Spleen (tissue), 11 donors: ENCODE results near the gene OXNAD1. TPM values are rescaled to one million over a fixed set of nuclear protein-coding genes. Genes with fewer than 3 reads are reported as not detected.

Experiments used
- DNase-seq: peaks from one replicate; pipeline ENCODE4 v3.0.0-alpha.2; 2020
- H3K27ac ChIP-seq, 8 donors: fragments of 200-600 bp; sonication (generic) in 7 of 8; 1 replicate in 4 of 8; 2 replicates in 4 of 8; pipeline versions ENCODE4 v1.5.0 to v1.8.0; 2016 to 2021; ENCODE audit warnings: inconsistent platforms in 4 of 8, mild to moderate bottlenecking in 4 of 8, moderate library complexity in 1 of 8
- H3K27me3 ChIP-seq, 7 donors: fragments of 200-600 bp; sonication (generic) in 6 of 7; replicated peaks in 1 of 7; 1 replicate in 4 of 7; 2 replicates in 3 of 7; pipeline versions ENCODE4 v1.5.0 to v1.8.0; 2016 to 2021; ENCODE audit warnings: inconsistent platforms in 3 of 7, mild to moderate bottlenecking in 1 of 7
- H3K36me3 ChIP-seq, 6 donors: fragments of 200-600 bp; sonication (generic) in 5 of 6; 1 replicate in 4 of 6; 2 replicates in 2 of 6; pipeline versions ENCODE4 v1.5.0 to v1.8.0; 2016 to 2021; ENCODE audit warnings: inconsistent platforms in 2 of 6
- H3K4me1 ChIP-seq, 6 donors: fragments of 200-600 bp; sonication (generic) in 5 of 6; 1 replicate in 3 of 6; 2 replicates in 3 of 6; pipeline versions ENCODE4 v1.5.0 to v1.8.0; 2016 to 2021; ENCODE audit warnings: inconsistent platforms in 3 of 6
- H3K4me3 ChIP-seq, 8 donors: fragments of 200-600 bp; sonication (generic) in 7 of 8; 1 replicate in 4 of 8; 2 replicates in 4 of 8; pipeline versions ENCODE4 v1.5.0 to v1.8.0; 2016 to 2021; ENCODE audit warnings: inconsistent platforms in 4 of 8, mild to moderate bottlenecking in 4 of 8, moderate library complexity in 2 of 8
- H3K9me3 ChIP-seq, 8 donors: fragments of 200-600 bp; sonication (generic) in 7 of 8; 1 replicate in 4 of 8; 2 replicates in 4 of 8; pipeline versions ENCODE4 v1.5.0 to v1.8.0; 2016 to 2021; ENCODE audit warnings: inconsistent platforms in 4 of 8
- CTCF ChIP-seq, 11 experiments: fragments of 200-600 bp in 7 of 11; fragments of 450-650 bp in 4 of 11; sonication (generic) in 4 of 11; IDR thresholded peaks in 8 of 11; conservative IDR thresholded peaks in 3 of 11; 1 replicate in 7 of 11; 2 replicates in 4 of 11; pipeline versions ENCODE4 v1.4.0 to v1.8.0; 2016 to 2021; ENCODE audit warnings: antibody characterized with exemption in 11 of 11, inconsistent platforms in 4 of 11, mild to moderate bottlenecking in 1 of 11
- POLR2A ChIP-seq, 3 donors: fragments of 450-650 bp; IDR thresholded peaks; one replicate each; pipeline ENCODE4 v1.5.1; 2017; ENCODE audit warnings: antibody characterized with exemption in 3 of 3, mild to moderate bottlenecking in 1 of 3
- POLR2AphosphoS5 ChIP-seq, 3 donors: sonication (generic); formaldehyde crosslinking; IDR thresholded peaks; one replicate each; pipeline ENCODE4 v1.5.1; 2017; ENCODE audit warnings: antibody characterized with exemption in 3 of 3
- WGBS, 5 donors: extraction: QIAGEN DNeasy Blood & Tissue Kit in 3 of 5; methylation state at CpG; one replicate each; pipeline versions ENCODE4 v1.1.5 to v1.1.7; 2013 to 2018; 5-methylcytosine and 5-hydroxymethylcytosine counted together
- intact Hi-C: fragments of 100-400 bp; cut with DNase I; formaldehyde crosslinking; loops from one replicate; pipeline ENCODE4 v1.15.0; 2023; ENCODE audit warnings: low total_unique reads
- polyA plus RNA-seq, 3 donors: library from polyadenylated mRNA; stranded (reverse); fragments of 200-250 nt; gene quantifications; one replicate each; pipeline ENCODE4 v1.2.1, GENCODE V29; 2013
- total RNA-seq, 7 donors: library from RNA; depleted of rRNA in 3 of 7; stranded (reverse); fragments of >200 nt in 3 of 7; fragmentation: NEBNext Ultra II Directional in 4 of 7; extraction: Animal tissue kit (Norgen Biotek cat#: 25700) in 4 of 7; gene quantifications; one replicate each; pipeline versions ENCODE4 v1.1.0 to v1.2.1, GENCODE V29; 2016 to 2021
- donor health status: healthy with polysubstance abuse.
- donor health status: DM: no; HTN: no; CAD: no; lungs with moderate emphysema.
- donor health status: DM: no; HTN: no; CAD: no.
- donor health status: Bipolar disorder and iron deficiency.
- donor health status: healthy.
- donor health status: DM: no; HTN: no; CAD: no.
- donor health status: DM: yes; HTN: yes; CAD: no.

Gene OXNAD1
- total and polyA plus RNA-seq, 10 donors, result 4.2 to 30.6 (median 20.1) TPM

GRCh38 chr3:16257309-16257708 is 7.7 kb upstream of the OXNAD1 start:
- Histone ChIP-seq H3K9me3 (no peaks in the 10 kb centered on the region), H3K36me3 (peaks cover 0 to 51% (median 21%) of the 10 kb centered on the region in 6 donors), H3K4me3 (no peak overlapping the region), H3K4me1 (peaks cover 0 to 18% (median 9%) of the 10 kb centered on the region in 6 donors), H3K27ac (no peak overlapping the region), H3K27me3 (no peaks in the 10 kb centered on the region)
- intact Hi-C loops, result no loop called here
- no peak for DNase-seq
- 68 to 84% (median 73%) methylated on average over 2 of the region's 2 CpGs for WGBS, 5 donors
- TF ChIP-seq CTCF (IDR thresholded peaks at IDR 0.05 in 8 of 11, conservative IDR thresholded peaks at IDR 0.05 in 3 of 11) (no peak), POLR2A (IDR thresholded peaks at IDR 0.05) (no peak), POLR2AphosphoS5 (IDR thresholded peaks at IDR 0.05) (no peak)

GRCh38 chr3:16258177-16258576 is 6.8 kb upstream of the OXNAD1 start:
- H3K36me3 ChIP-seq, result peaks cover 0 to 53% (median 21%) of the 10 kb centered on the region in 6 donors
- peaks cover 3 to 27% (median 17%) of the 10 kb centered on the region in 6 donors for H3K4me1 ChIP-seq
- WGBS, 5 donors, result 77 to 88% (median 81%) methylated on average over 5 of the region's 5 CpGs
- H3K9me3 ChIP-seq, result no peaks in the 10 kb centered on the region
- H3K4me3 ChIP-seq, result no peak overlapping the region
- H3K27me3 ChIP-seq, result no peaks in the 10 kb centered on the region
- DNase-seq, result no peak
- TF ChIP-seq POLR2AphosphoS5 (IDR thresholded peaks at IDR 0.05), result no peak
- no peak overlapping the region for H3K27ac ChIP-seq
- intact Hi-C loops, result no loop called here

GRCh38 chr3:16258866-16259265 is 6.1 kb upstream of the OXNAD1 start:
- Histone ChIP-seq H3K4me3 (no peak overlapping the region), H3K36me3 (peaks cover 0 to 53% (median 21%) of the 10 kb centered on the region in 6 donors), H3K27me3 (no peaks in the 10 kb centered on the region), H3K27ac (no peak overlapping the region), H3K4me1 (peaks cover 10 to 31% (median 21%) of the 10 kb centered on the region in 6 donors), H3K9me3 (no peaks in the 10 kb centered on the region)
- TF ChIP-seq POLR2A (IDR thresholded peaks at IDR 0.05) (no peak), POLR2AphosphoS5 (IDR thresholded peaks at IDR 0.05) (no peak), CTCF (IDR thresholded peaks at IDR 0.05 in 8 of 11, conservative IDR thresholded peaks at IDR 0.05 in 3 of 11) (no peak)
- WGBS, 5 donors, result 62 to 86% (median 77%) methylated on average over 1 of the region's 1 CpG
- DNase-seq, result no peak
- intact Hi-C loops, result no loop called here

GRCh38 chr3:16260046-16260445 is 5.0 kb upstream of the OXNAD1 start:
- Histone ChIP-seq H3K9me3 (no peaks in the 10 kb centered on the region), H3K4me1 (peaks cover 12 to 34% (median 27%) of the 10 kb centered on the region in 6 donors), H3K36me3 (peaks cover 0 to 53% (median 21%) of the 10 kb centered on the region in 6 donors), H3K27me3 (no peaks in the 10 kb centered on the region), H3K27ac (no peak overlapping the region), H3K4me3 (no peak overlapping the region)
- TF ChIP-seq CTCF (IDR thresholded peaks at IDR 0.05 in 8 of 11, conservative IDR thresholded peaks at IDR 0.05 in 3 of 11), result no peak
- no peak for TF ChIP-seq POLR2AphosphoS5 (IDR thresholded peaks at IDR 0.05)
- TF ChIP-seq POLR2A (IDR thresholded peaks at IDR 0.05), result no peak
- DNase-seq, result no peak
- WGBS, 5 donors, result 87 to 96% (median 92%) methylated on average over 1 of the region's 1 CpG
- intact Hi-C loops, result no loop called here

- H3K27me3 ChIP-seq, result no peaks in the 10 kb centered on the region
- no peaks in the 10 kb centered on the region for H3K9me3 ChIP-seq
- H3K4me3 ChIP-seq, result no peak overlapping the region
- H3K27ac ChIP-seq, result no peak overlapping the region
- peaks cover 26 to 55% (median 45%) of the 10 kb centered on the region in 6 donors for H3K4me1 ChIP-seq
- intact Hi-C loops, result no loop called here
- TF ChIP-seq POLR2AphosphoS5 (IDR thresholded peaks at IDR 0.05) (no peak), POLR2A (IDR thresholded peaks at IDR 0.05) (no peak)
- 57 to 76% (median 66%) methylated on average over 4 of the region's 4 CpGs for WGBS, 5 donors
- H3K36me3 ChIP-seq, result peaks cover 0 to 45% (median 21%) of the 10 kb centered on the region in 6 donors
- DNase-seq, result no peak
Observed at GRCh38 chr3:16262174-16262573, 2.8 kb upstream of the OXNAD1 start.
